HUES48 (cell line): ENCODE data around the gene SERPINF2.
"Not testable (repeated sequence)": the region's sequence is repeated elsewhere in the genome, so short reads cannot be mapped to it uniquely, and the experiment has no call there.

Experiments
- H3K27ac ChIP-seq: one replicate; pipeline ENCODE4 v1.7.0; 2013; ENCODE audit warnings: low read depth, low read length, inconsistent platforms
- H3K27me3 ChIP-seq: 2 replicates; pipeline ENCODE4 v1.6.1; 2013; ENCODE audit warnings: mild to moderate bottlenecking, low read length; ENCODE audit not compliant: control insufficient read depth, insufficient read depth
- H3K36me3 ChIP-seq: 2 replicates; pipeline ENCODE4 v1.6.1; 2013; ENCODE audit warnings: low read length; ENCODE audit not compliant: control insufficient read depth, insufficient read depth
- H3K4me1 ChIP-seq: 2 replicates; pipeline ENCODE4 v1.6.1; 2013; ENCODE audit warnings: mild to moderate bottlenecking, low read length; ENCODE audit not compliant: control insufficient read depth, insufficient read depth
- H3K4me3 ChIP-seq: 2 replicates; pipeline ENCODE4 v1.5.1; 2013; ENCODE audit warnings: mild to moderate bottlenecking, low read depth, low read length
- H3K9ac ChIP-seq: 2 replicates; pipeline ENCODE4 v1.6.1; 2013; ENCODE audit warnings: mild to moderate bottlenecking, low read depth, low read length, moderate library complexity
- H3K9me3 ChIP-seq: 2 replicates; pipeline ENCODE4 v1.6.1; 2013; ENCODE audit warnings: low read length; ENCODE audit not compliant: control insufficient read depth, insufficient read depth

The SERPINF2 gene

GRCh38 chr17:1716076-1716911 lies 26.4 kb upstream of the SERPINF2 start:
- Histone ChIP-seq H3K9me3 (no peaks in the 10 kb centered on the region), H3K27me3 (no peaks in the 10 kb centered on the region), H3K36me3 (peaks cover 15% of the 10 kb centered on the region; the same call in 1 of the 2 replicates), H3K4me1 (peaks cover 16% of the 10 kb centered on the region), H3K9ac (peak overlapping the region; percentile 94), H3K27ac (peak overlapping the region; percentile 99), H3K4me3 (peak overlapping the region; percentile 82)

GRCh38 chr17:1716912-1717695 lies 25.6 kb upstream of the SERPINF2 start:
- peak overlapping the region; percentile 94 for H3K9ac ChIP-seq
- peak overlapping the region; percentile 81 for H3K4me3 ChIP-seq
- H3K36me3 ChIP-seq = peaks cover 11% of the 10 kb centered on the region; the same call in 1 of the 2 replicates
- H3K27me3 ChIP-seq = no peaks in the 10 kb centered on the region
- H3K27ac ChIP-seq = peak overlapping the region; percentile 99
- H3K9me3 ChIP-seq = no peaks in the 10 kb centered on the region
- H3K4me1 ChIP-seq = peaks cover 16% of the 10 kb centered on the region

DNA sequence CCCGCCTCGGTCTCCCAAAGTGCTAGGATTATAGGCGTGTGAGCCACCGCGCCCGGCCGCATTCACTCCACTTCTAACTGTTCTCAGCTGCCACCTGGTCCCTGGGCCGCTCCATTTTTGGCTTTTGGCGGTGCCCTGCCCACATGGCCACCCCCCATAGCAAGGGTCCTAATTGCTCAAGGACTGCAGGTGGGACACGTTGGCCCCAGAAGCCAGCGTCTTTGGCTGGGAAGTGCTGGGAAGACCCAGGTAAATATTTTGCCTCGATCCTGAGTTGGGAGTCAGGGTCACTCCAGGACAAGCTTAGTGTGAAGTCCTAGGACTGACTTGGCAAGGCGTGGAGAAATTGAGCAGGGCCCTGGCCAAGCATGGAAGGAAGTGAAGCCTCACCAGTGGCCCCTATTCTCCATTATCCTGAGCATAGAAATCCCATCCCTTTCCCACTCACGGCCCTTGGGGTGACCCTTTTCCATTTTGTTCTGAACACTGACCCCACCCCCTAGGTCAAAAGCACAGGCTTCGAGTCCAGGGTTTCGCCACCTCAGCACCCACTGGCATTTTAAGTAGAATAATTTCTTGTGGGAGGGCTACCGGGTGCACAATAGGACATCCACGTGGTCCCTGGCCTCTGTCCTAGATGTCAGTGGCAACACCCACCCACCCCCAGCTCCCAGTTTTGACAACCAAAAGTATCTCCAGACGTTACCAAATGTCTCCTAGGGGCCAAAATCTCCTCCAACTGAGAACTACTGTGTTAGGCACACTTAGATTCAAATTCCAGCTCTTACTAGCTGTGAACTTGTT lies 24.1 kb upstream of the SERPINF2 start:
- no peak overlapping the region for H3K4me3 ChIP-seq
- no peak overlapping the region for H3K9ac ChIP-seq
- no peak overlapping the region for H3K27ac ChIP-seq
- H3K9me3 ChIP-seq = no peaks in the 10 kb centered on the region
- peaks cover 12% of the 10 kb centered on the region for H3K4me1 ChIP-seq
- H3K27me3 ChIP-seq = no peaks in the 10 kb centered on the region
- no peaks in the 10 kb centered on the region for H3K36me3 ChIP-seq

DNA sequence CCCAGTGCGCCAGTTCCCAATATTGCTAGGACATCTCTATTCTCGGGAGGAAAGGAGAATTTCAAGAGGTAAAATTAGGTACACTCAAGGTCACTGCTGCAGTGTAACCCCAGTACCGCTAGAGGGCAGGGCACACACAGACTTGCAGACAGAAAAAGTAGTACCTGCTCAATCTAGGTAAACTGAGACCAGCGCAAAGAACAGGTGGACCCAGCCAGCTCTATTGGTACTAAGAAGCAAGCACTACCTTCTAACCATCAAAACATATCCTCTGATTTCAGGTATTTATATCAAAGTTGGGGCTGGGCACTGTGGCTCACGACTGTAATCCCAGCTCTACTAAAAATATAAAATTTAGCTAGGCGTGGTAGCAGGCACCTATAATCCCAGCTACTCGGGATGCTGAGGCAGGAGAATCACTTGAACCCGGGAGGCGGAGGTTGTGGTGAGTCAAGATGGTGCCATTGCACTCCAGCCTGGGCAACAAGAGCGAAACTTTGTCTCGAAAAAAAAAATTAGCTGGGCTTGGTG lies 21.8 kb upstream of the SERPINF2 start:
- Histone ChIP-seq H3K4me1 (peaks cover 8% of the 10 kb centered on the region; the same call in 1 of the 2 replicates), H3K27me3 (no peaks in the 10 kb centered on the region), H3K36me3 (no peaks in the 10 kb centered on the region), H3K9me3 (no peaks in the 10 kb centered on the region), H3K4me3 (no peak overlapping the region), H3K27ac (no peak overlapping the region), H3K9ac (no peak overlapping the region)

DNA sequence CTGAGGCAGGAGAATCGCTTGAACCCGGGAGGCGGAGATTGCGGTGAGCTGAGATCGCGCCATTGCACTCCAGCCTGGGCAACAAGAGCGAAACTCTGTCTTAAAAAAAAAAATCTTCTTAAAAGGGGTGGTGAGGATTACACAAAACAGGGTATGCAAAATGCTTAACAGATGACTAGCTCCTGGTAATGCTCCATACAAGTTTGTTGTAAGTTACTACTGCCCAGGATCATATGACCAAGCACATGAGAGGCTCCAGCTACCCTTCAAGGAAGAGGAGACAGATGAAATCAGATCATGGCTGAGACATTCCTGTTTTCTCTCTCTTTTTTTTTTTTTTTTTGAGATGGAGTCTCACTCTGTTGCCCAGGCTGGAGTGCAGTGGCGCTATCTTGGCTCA lies 20.6 kb upstream of the SERPINF2 start:
- H3K4me1 ChIP-seq, H3K9me3 ChIP-seq, H3K27me3 ChIP-seq, H3K9ac ChIP-seq, H3K36me3 ChIP-seq, H3K27ac ChIP-seq, H3K4me3 ChIP-seq: not testable (repeated sequence)

GRCh38 chr17:1724351-1724868 lies 18.3 kb upstream of the SERPINF2 start, which contains the start of gene WDR81:
Gene WDR81, plus strand, starts transcription at chr17:1724704. Its CDS starts 256 bp downstream, at chr17:1724960.
- Histone ChIP-seq H3K9ac (peak within 1 kb of the TSS; percentile 4; the same call in 1 of the 2 replicates), H3K27ac (no peak within 1 kb of the TSS), H3K27me3 (no peaks in the 10 kb centered on the region), H3K4me1 (0 out of 2 replicates have a peak, but pooled peaks cover 3% of the 10 kb centered on the region), H3K9me3 (no peaks in the 10 kb centered on the region), H3K36me3 (no peaks in the 10 kb centered on the region), H3K4me3 (peak within 1 kb of the TSS; percentile 60)

DNA sequence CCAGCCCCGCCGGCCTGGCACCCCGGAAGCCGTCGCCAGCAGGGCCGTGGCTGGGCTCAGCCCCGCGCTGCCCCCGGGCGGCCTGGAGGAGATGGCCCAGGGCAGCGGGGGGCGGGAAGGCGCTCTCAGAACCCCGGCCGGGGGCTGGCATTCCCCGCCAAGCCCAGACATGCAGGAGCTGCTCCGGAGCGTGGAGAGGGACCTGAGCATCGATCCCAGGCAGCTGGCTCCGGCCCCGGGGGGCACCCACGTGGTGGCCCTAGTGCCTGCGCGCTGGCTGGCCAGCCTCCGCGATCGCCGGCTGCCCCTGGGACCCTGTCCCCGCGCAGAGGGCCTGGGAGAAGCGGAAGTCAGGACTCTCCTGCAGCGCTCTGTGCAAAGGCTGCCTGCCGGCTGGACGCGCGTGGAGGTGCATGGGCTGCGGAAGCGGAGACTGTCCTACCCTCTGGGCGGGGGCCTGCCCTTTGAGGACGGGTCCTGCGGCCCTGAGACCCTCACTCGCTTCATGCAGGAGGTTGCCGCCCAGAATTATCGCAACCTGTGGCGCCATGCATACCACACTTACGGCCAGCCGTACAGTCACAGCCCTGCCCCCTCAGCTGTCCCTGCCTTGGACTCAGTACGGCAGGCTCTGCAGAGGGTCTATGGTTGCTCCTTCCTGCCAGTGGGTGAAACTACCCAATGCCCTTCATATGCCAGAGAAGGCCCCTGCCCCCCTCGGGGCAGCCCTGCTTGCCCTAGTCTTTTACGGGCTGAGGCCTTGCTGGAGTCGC lies 17.6 kb upstream of the SERPINF2 start:
- Histone ChIP-seq H3K36me3 (no peaks in the 10 kb centered on the region), H3K27ac (no peak overlapping the region), H3K27me3 (no peaks in the 10 kb centered on the region), H3K9ac (peak overlapping the region; percentile 4; the same call in 1 of the 2 replicates), H3K9me3 (no peaks in the 10 kb centered on the region), H3K4me3 (peak overlapping the region; percentile 60), H3K4me1 (0 out of 2 replicates have a peak, but pooled peaks cover 3% of the 10 kb centered on the region)

GRCh38 chr17:1725642-1726511 lies 16.8 kb upstream of the SERPINF2 start:
- H3K9ac ChIP-seq = no peak overlapping the region

GRCh38 chr17:1726626-1727257 lies 15.9 kb upstream of the SERPINF2 start:
- no peak overlapping the region for H3K27ac ChIP-seq
- H3K27me3 ChIP-seq = no peaks in the 10 kb centered on the region
- H3K9me3 ChIP-seq = no peaks in the 10 kb centered on the region
- H3K4me3 ChIP-seq = no peak overlapping the region
- no peaks in the 10 kb centered on the region for H3K36me3 ChIP-seq
- 0 out of 2 replicates have a peak, but pooled peaks cover 3% of the 10 kb centered on the region for H3K4me1 ChIP-seq
- no peak overlapping the region for H3K9ac ChIP-seq

More at GRCh38 chr17:1725642-1726511, 16.8 kb upstream of the SERPINF2 start:
- Histone ChIP-seq H3K27ac (no peak overlapping the region), H3K9me3 (no peaks in the 10 kb centered on the region), H3K27me3 (no peaks in the 10 kb centered on the region), H3K4me1 (0 out of 2 replicates have a peak, but pooled peaks cover 3% of the 10 kb centered on the region), H3K4me3 (peak overlapping the region; percentile 60; the same call in 1 of the 2 replicates), H3K36me3 (no peaks in the 10 kb centered on the region)
